HTERT RPE-1 (cell line): ENCODE data around the gene NFATC2.

Experiments
- in situ Hi-C: fragments of 300-500 bp; cut with MboI; formaldehyde crosslinking; loops from 4 replicates; pipeline ENCODE4 v1.14.3; 2020; ENCODE audit warnings: low sequenced_read_pairs

Gene NFATC2

GRCh38 chr20:51437182-51437924 is 105.2 kb downstream of the NFATC2 start:
- in situ Hi-C loops = no loop called here

DNA sequence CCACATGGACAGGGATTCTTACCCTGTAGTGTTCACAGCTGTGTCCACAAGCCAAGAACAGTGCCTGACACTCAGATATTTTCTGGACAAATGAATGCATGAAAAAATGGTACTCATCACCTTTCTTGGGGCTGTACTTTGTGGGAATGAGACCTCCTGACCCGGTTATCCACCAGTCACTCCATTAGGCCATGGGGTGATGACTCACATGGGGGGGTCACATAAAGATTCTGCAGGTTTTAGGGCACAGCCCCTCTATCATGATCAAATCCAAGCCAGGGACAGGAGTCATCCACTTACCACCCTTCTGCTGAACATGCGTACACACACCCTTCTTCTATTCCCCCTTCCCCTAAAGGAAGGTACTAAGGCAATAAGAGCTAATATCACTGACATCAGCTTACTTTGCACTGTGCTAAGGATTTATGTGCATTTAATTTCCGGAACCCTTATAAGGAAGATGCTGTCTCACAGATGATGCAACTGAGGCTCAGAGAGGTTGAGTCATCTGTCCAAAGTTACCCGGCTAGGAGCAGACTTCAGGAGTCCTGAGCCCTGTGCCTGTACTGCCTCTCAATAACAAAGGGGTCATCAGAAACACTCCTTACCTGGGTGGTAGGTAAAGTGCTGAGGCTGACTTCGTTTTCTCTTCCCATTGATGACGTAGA is 107.8 kb downstream of the NFATC2 start:
- in situ Hi-C loops = no loop called here

DNA sequence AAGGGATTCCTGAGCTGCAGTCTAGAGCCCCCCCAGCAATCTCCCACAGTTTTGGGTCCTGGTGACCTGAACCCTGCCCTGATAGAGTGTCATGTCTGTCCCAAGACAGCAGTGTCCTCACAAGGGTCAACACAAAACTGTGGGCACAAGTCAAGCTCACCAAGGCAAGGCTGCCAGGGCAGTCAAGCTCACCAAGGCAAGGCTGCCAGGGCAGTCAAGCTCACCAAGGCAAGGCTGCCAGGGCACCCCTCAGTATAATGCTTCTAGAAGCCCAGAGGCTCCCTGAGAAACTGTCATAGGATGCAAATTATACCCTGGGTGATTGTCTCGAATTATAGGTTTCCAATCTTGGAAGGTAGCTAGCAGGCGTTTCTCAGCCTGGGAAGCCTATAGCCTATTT is 108.5 kb downstream of the NFATC2 start:
- in situ Hi-C loops = no loop called here

DNA sequence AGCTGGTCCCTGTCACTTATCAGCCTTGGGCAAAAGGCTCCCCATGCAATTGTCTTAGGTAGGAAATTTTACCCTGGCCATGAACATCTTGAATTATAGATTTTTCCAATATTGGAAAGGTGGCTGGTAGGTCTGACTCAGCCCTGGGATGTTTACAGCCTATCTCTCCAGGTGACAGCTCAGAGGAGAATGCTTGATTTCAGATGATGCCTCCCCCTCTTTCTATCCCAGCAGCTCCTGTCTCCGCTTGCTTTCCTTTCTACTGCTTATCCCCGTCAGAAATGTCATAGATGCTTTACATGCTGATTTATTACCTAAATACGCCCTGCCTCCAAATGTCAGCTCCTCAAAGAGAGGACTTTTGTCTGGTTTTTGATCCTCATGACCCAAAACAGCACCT is 109.6 kb downstream of the NFATC2 start:
- in situ Hi-C loops = no loop called here

- in situ Hi-C loops = no loop called here
Measured at GRCh38 chr20:51432251-51432784, 110.2 kb downstream of the NFATC2 start.

GRCh38 chr20:51431321-51431720 is 111.2 kb downstream of the NFATC2 start:
- in situ Hi-C loops = no loop called here

DNA sequence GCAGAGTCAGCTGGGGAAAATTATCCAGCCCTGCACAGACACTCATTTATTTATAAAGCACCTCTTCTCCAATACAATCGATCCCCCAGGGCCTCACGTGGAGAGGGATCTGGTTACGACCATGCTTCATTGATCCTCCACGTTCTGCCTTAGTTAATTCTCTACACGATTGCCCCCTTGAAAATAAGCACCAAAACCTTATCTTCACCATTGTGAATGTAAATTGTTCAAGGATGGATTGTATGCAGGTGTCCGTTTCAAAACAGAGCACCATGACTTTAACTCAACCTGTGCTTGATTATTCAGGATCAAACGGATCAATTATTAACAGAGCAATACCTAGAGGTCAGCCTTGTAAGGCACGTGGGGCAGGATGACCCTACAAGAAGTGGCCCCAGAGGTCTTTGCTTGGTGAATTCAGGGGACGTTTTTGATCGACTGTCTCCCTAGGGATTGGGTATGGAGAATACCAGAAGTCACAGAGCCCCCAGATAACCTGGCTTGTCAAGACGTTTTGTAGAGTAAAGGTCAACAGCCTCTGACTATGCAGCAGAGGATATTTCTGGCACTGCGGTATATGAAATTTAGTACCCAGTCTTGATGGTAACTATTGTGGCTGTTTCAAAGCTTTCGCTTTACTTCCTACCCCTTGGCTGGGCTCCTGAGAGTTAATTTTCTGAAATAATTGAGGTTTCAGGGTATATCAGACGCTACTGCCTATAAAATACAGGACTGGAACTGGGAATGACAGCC is 112.1 kb downstream of the NFATC2 start:
- in situ Hi-C loops = no loop called here

- in situ Hi-C loops = no loop called here
Measured at GRCh38 chr20:51429696-51430095, 112.8 kb downstream of the NFATC2 start.

GRCh38 chr20:51429144-51429482 is 113.4 kb downstream of the NFATC2 start:
- in situ Hi-C loops = no loop called here

DNA sequence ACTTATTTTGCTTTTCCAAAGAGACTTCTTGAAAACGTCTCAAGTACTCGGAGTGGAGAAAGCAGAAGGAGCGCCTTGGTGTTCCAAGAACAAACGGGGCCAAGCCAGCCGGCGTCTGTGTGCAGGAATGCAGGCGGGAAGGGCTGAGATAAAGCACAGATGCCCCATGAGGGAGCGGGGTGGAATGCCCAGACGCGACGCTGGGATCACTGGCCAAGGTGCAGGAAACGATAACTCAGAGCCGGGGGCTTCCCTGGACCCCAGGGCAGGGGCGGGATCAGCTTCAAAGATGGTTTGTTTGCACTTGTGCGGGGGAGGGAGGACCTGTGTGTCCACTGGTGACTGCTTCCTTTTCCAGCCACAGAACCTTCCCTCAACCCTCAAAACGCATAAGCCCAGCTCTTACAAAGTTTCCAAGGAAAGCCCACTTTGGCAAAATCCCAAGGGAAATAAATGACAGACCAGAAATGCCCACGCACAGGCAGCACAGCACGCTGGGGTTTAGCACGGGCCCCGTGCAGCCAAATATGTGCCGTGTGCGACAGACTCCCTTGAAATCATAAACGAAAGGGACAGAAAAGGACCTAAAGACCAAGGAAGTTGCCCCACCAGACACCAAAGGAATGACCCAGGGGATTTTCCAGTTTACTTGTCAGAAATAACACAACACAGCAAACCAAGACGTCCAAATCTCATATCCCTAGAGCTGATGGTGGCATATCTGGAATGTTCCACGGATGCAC is 113.9 kb downstream of the NFATC2 start:
- in situ Hi-C loops = no loop called here

GRCh38 chr20:51427651-51428291 is 114.7 kb downstream of the NFATC2 start:
- in situ Hi-C loops = no loop called here

DNA sequence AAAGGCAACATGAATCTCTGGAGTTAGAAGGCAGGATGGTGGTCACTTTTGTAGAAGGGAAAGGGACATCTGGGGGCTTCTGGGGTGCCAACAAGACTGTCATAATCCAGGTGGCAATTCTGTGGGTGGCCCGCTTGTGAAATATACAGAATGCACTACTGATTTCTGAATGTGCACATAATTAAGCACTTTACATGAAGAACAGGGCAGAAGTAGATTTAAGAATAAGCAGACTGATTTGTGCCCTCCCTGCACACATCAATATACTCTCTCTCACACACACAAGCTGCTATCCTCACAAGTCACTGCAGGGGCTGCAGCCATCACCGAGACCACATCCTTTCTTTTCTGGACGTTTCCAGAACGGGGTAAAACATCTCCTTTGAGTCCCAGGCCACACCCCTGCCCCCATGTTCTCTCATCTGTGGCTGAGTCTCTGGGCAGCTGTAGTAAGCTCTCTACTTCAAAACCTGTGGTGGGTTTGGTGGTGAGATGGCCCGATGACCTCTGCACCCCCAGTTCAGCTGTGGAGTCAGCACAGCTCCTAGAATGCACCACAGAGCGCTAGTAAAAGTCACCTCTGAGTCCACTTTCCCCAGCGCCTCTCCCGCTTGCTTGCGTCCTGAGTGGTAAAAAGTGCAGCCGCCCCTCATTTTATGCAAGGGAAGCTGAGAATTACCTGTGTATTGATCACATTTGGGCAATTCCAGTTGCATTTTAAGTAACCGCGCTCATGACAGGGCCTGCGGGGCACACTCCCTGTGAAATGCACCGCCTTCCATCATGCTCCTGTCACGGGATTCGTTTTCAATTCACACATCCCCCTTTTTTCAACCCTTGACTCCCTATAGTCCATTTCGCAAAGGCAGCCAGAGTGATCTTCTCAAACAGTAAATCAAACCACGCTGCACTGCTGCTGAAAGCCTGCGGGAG is 115.5 kb downstream of the NFATC2 start:
- in situ Hi-C loops = no loop called here

- in situ Hi-C loops = no loop called here
Measured at GRCh38 chr20:51425347-51426106, 117.0 kb downstream of the NFATC2 start.

GRCh38 chr20:51424270-51425117 is 118.0 kb downstream of the NFATC2 start:
- in situ Hi-C loops = no loop called here

DNA sequence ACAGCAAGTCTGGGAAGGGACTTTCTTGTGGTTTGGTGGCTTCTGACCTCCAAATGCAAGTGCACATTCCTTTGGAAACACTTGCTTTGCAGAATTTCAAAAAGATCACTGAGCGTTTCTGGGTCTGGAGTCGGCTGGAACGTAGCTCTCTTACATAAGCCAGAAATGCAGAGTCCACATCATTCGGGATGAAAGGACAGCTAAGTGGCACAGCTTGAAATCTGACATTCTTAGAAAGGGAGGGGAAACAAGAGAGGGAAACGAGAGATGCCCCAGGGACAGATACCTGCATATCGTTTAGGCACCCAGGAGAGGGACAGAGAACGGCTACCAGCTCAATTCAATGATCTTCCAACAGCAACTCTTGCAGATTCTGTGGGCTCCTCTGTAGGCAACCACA is 118.7 kb downstream of the NFATC2 start:
- in situ Hi-C loops = no loop called here

GRCh38 chr20:51423290-51423667 is 119.2 kb downstream of the NFATC2 start:
- in situ Hi-C loops = no loop called here

DNA sequence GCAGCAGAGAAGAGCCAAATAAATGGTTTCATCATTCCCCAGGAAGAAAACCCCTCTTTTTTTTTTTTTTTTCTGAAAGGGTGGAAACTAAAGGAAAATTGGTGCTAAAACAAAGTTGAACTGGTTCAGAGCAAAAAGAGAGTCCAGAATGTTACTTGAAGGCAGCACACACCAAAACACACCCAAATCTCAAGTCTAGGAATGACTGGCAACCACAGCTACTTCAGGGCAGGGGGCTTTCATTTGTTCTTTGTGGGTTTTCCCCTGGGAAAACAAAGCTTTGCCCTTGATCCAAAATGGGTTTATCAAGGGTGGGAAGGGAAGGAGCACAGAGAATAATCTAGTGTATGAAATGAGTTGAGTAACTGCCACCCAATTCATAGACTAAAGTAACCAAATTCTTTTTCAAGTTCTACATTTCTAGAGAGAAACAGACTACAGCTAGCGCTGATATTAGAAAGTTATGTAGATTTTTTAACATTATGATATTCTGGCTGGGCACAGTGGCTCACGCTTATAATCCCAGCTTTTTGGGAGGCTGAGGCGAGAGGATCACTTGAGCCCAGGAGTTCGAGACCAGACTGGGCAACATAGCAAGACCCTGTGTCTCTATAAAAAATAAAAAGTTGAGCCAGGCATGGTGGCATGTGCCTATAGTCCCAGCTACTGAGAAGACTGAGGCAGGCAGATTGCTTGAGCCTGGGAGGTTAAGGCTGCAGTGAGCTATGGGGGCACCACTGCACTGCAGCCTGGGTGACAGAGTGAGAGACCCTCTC is 119.8 kb downstream of the NFATC2 start:
- in situ Hi-C loops = no loop called here
